ENCODE measurements around the gene DHODH.

- no peak for TF ChIP-seq ELF4 (IDR thresholded peaks at IDR 0.05)
- no peak for TF ChIP-seq CTBP1 (IDR thresholded peaks at IDR 0.05; ENCODE audit: borderline replicate concordance)
- no peak for TF ChIP-seq L3MBTL2 (conservative IDR thresholded peaks at IDR 0.05)
- TF ChIP-seq SP1 (IDR thresholded peaks at IDR 0.05) = no peak
- TF ChIP-seq SUZ12 (IDR thresholded peaks at IDR 0.05) = no peak
- no peak for TF ChIP-seq FOXM1 (IDR thresholded peaks at IDR 0.05; ENCODE audit: borderline replicate concordance)
- TF ChIP-seq FOXK2 (IDR thresholded peaks at IDR 0.05) = no peak
These were observed 17.0 kb downstream of the DHODH start for GRCh38 chr16:72025404-72026114.

Measured in HEK293T (cell line).